ENCODE measurements around the gene JAK2. TPM values are rescaled to one million over a fixed set of nuclear protein-coding genes. Genes with fewer than 3 reads are reported as not detected.

The JAK2 gene
- total RNA-seq, 3 donors from 2014 or later (not counting 1 experiment from before 2014, with no cell fraction given): 20.8 to 43.9 (median 30.0) TPM

DNA sequence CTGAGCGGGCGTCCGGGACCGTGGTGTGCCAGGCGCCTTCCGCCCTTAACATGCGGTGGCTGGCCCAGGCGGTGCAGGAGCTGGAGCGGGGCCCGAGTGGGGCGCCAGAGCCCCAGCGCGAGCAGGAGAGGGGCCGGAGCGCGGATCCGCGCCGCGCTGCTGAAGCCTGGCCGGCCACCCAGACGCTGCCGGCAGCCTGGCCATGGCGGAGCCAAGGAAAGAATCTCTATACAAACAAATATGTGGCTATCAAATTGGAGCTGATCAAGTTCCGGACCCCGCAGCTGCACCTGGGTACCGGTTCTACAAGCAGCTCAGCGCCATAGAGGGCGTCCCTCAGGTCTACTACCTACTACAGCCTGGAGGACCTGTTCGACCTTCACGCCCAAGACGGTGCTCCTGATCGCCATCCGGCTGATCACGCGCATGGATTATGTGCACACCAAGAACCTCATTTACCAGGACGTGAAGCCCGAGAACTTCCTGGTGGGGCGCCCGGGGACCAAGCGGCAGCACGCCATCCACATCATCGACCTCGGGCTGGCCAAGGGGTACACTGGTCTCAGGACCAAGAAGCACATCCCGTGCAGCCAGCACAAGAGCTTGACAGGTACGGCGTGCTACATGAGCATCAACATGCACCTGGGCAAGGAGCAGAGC lies 55.8 kb downstream of the JAK2 start:
- Mint-ChIP-seq H3K4me3 (no peak overlapping the region), H3K36me3 (no peaks in the 10 kb centered on the region), H3K9me3 (no peaks in the 10 kb centered on the region), H3K4me1 (no peaks in the 10 kb centered on the region), H3K27ac (no peak overlapping the region), H3K27me3 (ENCODE audit: low read depth in 2 of 2) (no peaks in the 10 kb centered on the region)
- Histone ChIP-seq H3K9me3 (ENCODE audit: control insufficient read depth, insufficient read depth, low read length) (peaks cover 13% of the 10 kb centered on the region), H3K4me3 (ENCODE audit: low read length) (no peak overlapping the region), H3K27ac (ENCODE audit: low read length) (no peak overlapping the region), H3K27me3 (ENCODE audit: control insufficient read depth, insufficient read depth, low read length) (no peaks in the 10 kb centered on the region), H3K4me1 (ENCODE audit: control insufficient read depth, insufficient read depth, low read length) (no peaks in the 10 kb centered on the region), H3K36me3 (ENCODE audit: control insufficient read depth, insufficient read depth, low read length) (peaks cover 16% of the 10 kb centered on the region)
- intact Hi-C loops (cut with micrococcal nuclease): no loop called here
- TF ChIP-seq, protein P1, sequence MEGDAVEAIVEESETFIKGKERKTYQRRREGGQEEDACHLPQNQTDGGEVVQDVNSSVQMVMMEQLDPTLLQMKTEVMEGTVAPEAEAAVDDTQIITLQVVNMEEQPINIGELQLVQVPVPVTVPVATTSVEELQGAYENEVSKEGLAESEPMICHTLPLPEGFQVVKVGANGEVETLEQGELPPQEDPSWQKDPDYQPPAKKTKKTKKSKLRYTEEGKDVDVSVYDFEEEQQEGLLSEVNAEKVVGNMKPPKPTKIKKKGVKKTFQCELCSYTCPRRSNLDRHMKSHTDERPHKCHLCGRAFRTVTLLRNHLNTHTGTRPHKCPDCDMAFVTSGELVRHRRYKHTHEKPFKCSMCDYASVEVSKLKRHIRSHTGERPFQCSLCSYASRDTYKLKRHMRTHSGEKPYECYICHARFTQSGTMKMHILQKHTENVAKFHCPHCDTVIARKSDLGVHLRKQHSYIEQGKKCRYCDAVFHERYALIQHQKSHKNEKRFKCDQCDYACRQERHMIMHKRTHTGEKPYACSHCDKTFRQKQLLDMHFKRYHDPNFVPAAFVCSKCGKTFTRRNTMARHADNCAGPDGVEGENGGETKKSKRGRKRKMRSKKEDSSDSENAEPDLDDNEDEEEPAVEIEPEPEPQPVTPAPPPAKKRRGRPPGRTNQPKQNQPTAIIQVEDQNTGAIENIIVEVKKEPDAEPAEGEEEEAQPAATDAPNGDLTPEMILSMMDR (IDR thresholded peaks at IDR 0.05): no peak
- DNase-seq (no peak), ATAC-seq (no peak)
- 97% methylated on average over 47 of the region's 47 CpGs for WGBS (ENCODE audit: insufficient coverage)

DNA sequence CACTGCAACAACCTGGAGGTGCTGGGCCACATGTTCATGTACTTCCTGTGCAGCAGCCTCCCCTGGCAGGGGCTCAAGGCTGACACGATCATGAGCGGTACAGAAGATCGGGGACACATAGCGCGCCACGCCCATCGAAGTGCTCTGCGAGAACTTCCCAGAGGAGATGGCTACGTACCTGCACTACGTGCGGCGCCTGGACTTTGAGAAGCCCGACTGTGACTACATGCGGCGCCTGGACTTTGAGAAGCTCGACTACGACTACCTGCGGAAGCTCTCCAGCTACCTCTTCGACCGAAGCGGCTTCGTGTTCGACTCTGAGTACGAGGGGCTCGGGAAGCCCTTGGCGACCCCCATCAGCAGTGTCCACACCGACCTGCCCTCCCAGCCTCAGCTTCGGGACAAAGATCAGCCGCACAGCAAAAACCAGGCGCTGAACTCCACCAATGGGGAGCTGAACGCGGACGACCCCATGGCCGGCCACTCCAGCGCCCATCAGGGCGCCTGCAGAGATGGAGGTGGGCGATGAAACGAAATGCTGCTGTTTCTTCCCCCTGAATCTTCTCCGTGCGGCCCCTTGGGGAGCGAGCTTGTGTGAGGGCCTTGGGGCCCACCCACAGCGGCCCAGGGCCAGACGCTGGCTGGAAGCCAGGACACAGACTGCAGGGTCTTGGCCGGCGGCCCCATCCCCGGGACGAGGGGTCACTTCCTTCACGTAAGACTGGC lies 56.5 kb downstream of the JAK2 start:
- Histone ChIP-seq H3K27me3 (ENCODE audit: control insufficient read depth, insufficient read depth, low read length) (no peaks in the 10 kb centered on the region), H3K27ac (ENCODE audit: low read length) (no peak overlapping the region), H3K36me3 (ENCODE audit: control insufficient read depth, insufficient read depth, low read length) (peaks cover 17% of the 10 kb centered on the region), H3K4me1 (ENCODE audit: control insufficient read depth, insufficient read depth, low read length) (no peaks in the 10 kb centered on the region), H3K4me3 (ENCODE audit: low read length) (no peak overlapping the region), H3K9me3 (ENCODE audit: control insufficient read depth, insufficient read depth, low read length) (peaks cover 13% of the 10 kb centered on the region)
- no peak overlapping the region for H3K4me3 Mint-ChIP-seq
- H3K4me1 Mint-ChIP-seq: peaks cover 0 to 3% of the 10 kb centered on the region in 2 donors
- H3K36me3 Mint-ChIP-seq: no peaks in the 10 kb centered on the region
- TF ChIP-seq, protein P1 (IDR thresholded peaks at IDR 0.05): no peak
- DNase-seq: no peak
- WGBS (ENCODE audit: insufficient coverage): 96% methylated on average over 47 of the region's 48 CpGs
- H3K27ac Mint-ChIP-seq: no peak overlapping the region
- no peaks in the 10 kb centered on the region for H3K27me3 Mint-ChIP-seq (ENCODE audit: low read depth in 2 of 2)
- H3K9me3 Mint-ChIP-seq: no peaks in the 10 kb centered on the region
- intact Hi-C loops (cut with micrococcal nuclease): no loop called here
- no peak for ATAC-seq

DNA sequence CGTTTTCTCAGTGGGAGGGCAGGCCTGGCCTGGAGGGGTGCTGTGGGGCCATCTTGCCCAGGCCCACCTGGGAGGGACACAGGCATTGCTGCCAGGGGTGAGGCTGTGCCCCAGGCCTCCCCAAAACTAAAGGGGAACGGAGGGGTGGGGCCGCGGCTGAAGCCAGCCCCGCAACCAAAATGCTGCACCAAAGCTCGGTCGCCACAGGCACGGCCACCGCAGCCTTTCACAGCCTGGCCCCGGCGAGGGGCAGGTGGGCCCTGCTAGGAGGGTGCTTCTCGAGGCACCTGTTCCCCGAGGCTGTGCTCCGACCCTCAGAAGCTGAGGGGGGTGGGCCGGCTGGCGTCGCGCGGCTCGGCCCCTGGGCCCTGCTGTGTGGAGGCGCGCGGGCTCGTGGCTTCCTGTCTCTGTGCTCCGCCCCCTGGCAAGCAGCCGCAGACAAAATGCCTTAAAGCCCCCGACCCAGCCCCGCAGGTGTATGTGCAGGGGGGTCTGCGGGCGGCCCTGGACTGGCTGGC lies 57.6 kb downstream of the JAK2 start:
- Mint-ChIP-seq H3K4me3 (no peak overlapping the region), H3K27me3 (ENCODE audit: low read depth in 2 of 2) (no peaks in the 10 kb centered on the region), H3K36me3 (no peaks in the 10 kb centered on the region), H3K27ac (peak overlapping the region in 1 of 2 donors; percentile 33), H3K4me1 (peaks cover 0 to 5% of the 10 kb centered on the region in 2 donors), H3K9me3 (no peaks in the 10 kb centered on the region)
- 95% methylated on average over 30 of the region's 30 CpGs for WGBS (ENCODE audit: insufficient coverage)
- H3K27me3 ChIP-seq (ENCODE audit: control insufficient read depth, insufficient read depth, low read length): no peaks in the 10 kb centered on the region
- H3K4me1 ChIP-seq (ENCODE audit: control insufficient read depth, insufficient read depth, low read length): no peaks in the 10 kb centered on the region
- peaks cover 20% of the 10 kb centered on the region for H3K36me3 ChIP-seq (ENCODE audit: control insufficient read depth, insufficient read depth, low read length)
- H3K27ac ChIP-seq (ENCODE audit: low read length): no peak overlapping the region
- intact Hi-C loops (cut with micrococcal nuclease): no loop called here
- no peak overlapping the region for H3K4me3 ChIP-seq (ENCODE audit: low read length)
- TF ChIP-seq, protein P1 (IDR thresholded peaks at IDR 0.05): no peak
- DNase-seq: no peak
- peak in 1 of 3 donors; percentile 44 for ATAC-seq
- peaks cover 13% of the 10 kb centered on the region for H3K9me3 ChIP-seq (ENCODE audit: control insufficient read depth, insufficient read depth, low read length)

Data from natural killer cell (primary cell).